ENCODE results near the gene SLC9A1.

The SLC9A1 gene

GRCh38 chr1:27102134-27102706, 52.7 kb downstream of the SLC9A1 start:
- peaks cover 14% of the 10 kb centered on the region for H3K36me3 ChIP-seq (ENCODE audit: insufficient read depth, low read length)
- no peak overlapping the region for H3K4me3 ChIP-seq (ENCODE audit: low read depth in 1 of 2, low read length in 2 of 2)
- no peak overlapping the region for H3K9ac ChIP-seq (ENCODE audit: low read length)
- H3K27ac ChIP-seq (ENCODE audit: low read depth, low read length): no peak overlapping the region
- no peaks in the 10 kb centered on the region for H3K27me3 ChIP-seq (ENCODE audit: control insufficient read depth in 1 of 2, insufficient read depth in 2 of 2, low read length in 2 of 2)
- H3K4me1 ChIP-seq (ENCODE audit: insufficient read depth, low read length): peaks cover 18% of the 10 kb centered on the region
- no peaks in the 10 kb centered on the region for H3K9me3 ChIP-seq (ENCODE audit: low read length)

- H3K4me1 ChIP-seq (ENCODE audit: insufficient read depth, low read length): peaks cover 20% of the 10 kb centered on the region
Observed at GRCh38 chr1:27101696-27102095, 53.2 kb downstream of the SLC9A1 start.

GRCh38 chr1:27101054-27101491, 53.9 kb downstream of the SLC9A1 start:
- H3K36me3 ChIP-seq (ENCODE audit: insufficient read depth, low read length): peaks cover 14% of the 10 kb centered on the region
- no peak overlapping the region for H3K27ac ChIP-seq (ENCODE audit: low read depth, low read length)
- H3K9me3 ChIP-seq (ENCODE audit: low read length): no peaks in the 10 kb centered on the region
- H3K27me3 ChIP-seq (ENCODE audit: control insufficient read depth in 1 of 2, insufficient read depth in 2 of 2, low read length in 2 of 2): no peaks in the 10 kb centered on the region
- peaks cover 20% of the 10 kb centered on the region for H3K4me1 ChIP-seq (ENCODE audit: insufficient read depth, low read length)
- H3K4me3 ChIP-seq (ENCODE audit: low read depth in 1 of 2, low read length in 2 of 2): no peak overlapping the region
- H3K9ac ChIP-seq (ENCODE audit: low read length): no peak overlapping the region

More at GRCh38 chr1:27101696-27102095, 53.2 kb downstream of the SLC9A1 start:
- Histone ChIP-seq H3K4me3 (ENCODE audit: low read depth in 1 of 2, low read length in 2 of 2) (no peak overlapping the region), H3K27me3 (ENCODE audit: control insufficient read depth in 1 of 2, insufficient read depth in 2 of 2, low read length in 2 of 2) (no peaks in the 10 kb centered on the region), H3K27ac (ENCODE audit: low read depth, low read length) (no peak overlapping the region), H3K36me3 (ENCODE audit: insufficient read depth, low read length) (peaks cover 14% of the 10 kb centered on the region), H3K9ac (ENCODE audit: low read length) (no peak overlapping the region), H3K9me3 (ENCODE audit: low read length) (no peaks in the 10 kb centered on the region)

- Histone ChIP-seq H3K27ac (ENCODE audit: low read depth, low read length) (no peak overlapping the region), H3K27me3 (ENCODE audit: control insufficient read depth in 1 of 2, insufficient read depth in 2 of 2, low read length in 2 of 2) (no peaks in the 10 kb centered on the region), H3K9me3 (ENCODE audit: low read length) (no peaks in the 10 kb centered on the region), H3K9ac (ENCODE audit: low read length) (no peak overlapping the region), H3K36me3 (ENCODE audit: insufficient read depth, low read length) (peaks cover 10% of the 10 kb centered on the region), H3K4me3 (ENCODE audit: low read depth in 1 of 2, low read length in 2 of 2) (no peak overlapping the region), H3K4me1 (ENCODE audit: insufficient read depth, low read length) (peaks cover 20% of the 10 kb centered on the region)
Observed at GRCh38 chr1:27100335-27101053, 54.4 kb downstream of the SLC9A1 start.

- Histone ChIP-seq H3K4me1 (ENCODE audit: insufficient read depth, low read length) (peaks cover 20% of the 10 kb centered on the region), H3K9me3 (ENCODE audit: low read length) (no peaks in the 10 kb centered on the region), H3K27ac (ENCODE audit: low read depth, low read length) (peak overlapping the region; percentile 47), H3K36me3 (ENCODE audit: insufficient read depth, low read length) (peaks cover 9% of the 10 kb centered on the region), H3K4me3 (ENCODE audit: low read depth in 1 of 2, low read length in 2 of 2) (no peak overlapping the region), H3K27me3 (ENCODE audit: control insufficient read depth in 1 of 2, insufficient read depth in 2 of 2, low read length in 2 of 2) (no peaks in the 10 kb centered on the region), H3K9ac (ENCODE audit: low read length) (no peak overlapping the region)
Observed at GRCh38 chr1:27099587-27100334, 55.2 kb downstream of the SLC9A1 start.

- Histone ChIP-seq H3K9me3 (ENCODE audit: low read length) (no peaks in the 10 kb centered on the region), H3K9ac (ENCODE audit: low read length) (no peak overlapping the region), H3K27ac (ENCODE audit: low read depth, low read length) (peak overlapping the region; percentile 47), H3K4me1 (ENCODE audit: insufficient read depth, low read length) (peaks cover 20% of the 10 kb centered on the region), H3K4me3 (ENCODE audit: low read depth in 1 of 2, low read length in 2 of 2) (no peak overlapping the region), H3K27me3 (ENCODE audit: control insufficient read depth in 1 of 2, insufficient read depth in 2 of 2, low read length in 2 of 2) (no peaks in the 10 kb centered on the region), H3K36me3 (ENCODE audit: insufficient read depth, low read length) (peaks cover 9% of the 10 kb centered on the region)
Observed at GRCh38 chr1:27099135-27099586, 55.8 kb downstream of the SLC9A1 start.

GRCh38 chr1:27098431-27099134, 56.3 kb downstream of the SLC9A1 start:
- H3K4me3 ChIP-seq (ENCODE audit: low read depth in 1 of 2, low read length in 2 of 2): no peak overlapping the region
- peaks cover 20% of the 10 kb centered on the region for H3K4me1 ChIP-seq (ENCODE audit: insufficient read depth, low read length)
- peaks cover 7% of the 10 kb centered on the region for H3K36me3 ChIP-seq (ENCODE audit: insufficient read depth, low read length)
- peak overlapping the region; percentile 35 for H3K27ac ChIP-seq (ENCODE audit: low read depth, low read length)
- H3K9ac ChIP-seq (ENCODE audit: low read length): no peak overlapping the region
- H3K9me3 ChIP-seq (ENCODE audit: low read length): no peaks in the 10 kb centered on the region
- H3K27me3 ChIP-seq (ENCODE audit: control insufficient read depth in 1 of 2, insufficient read depth in 2 of 2, low read length in 2 of 2): no peaks in the 10 kb centered on the region

- no peak overlapping the region for H3K27ac ChIP-seq (ENCODE audit: low read depth, low read length)
- H3K9ac ChIP-seq (ENCODE audit: low read length): no peak overlapping the region
- H3K27me3 ChIP-seq (ENCODE audit: control insufficient read depth in 1 of 2, insufficient read depth in 2 of 2, low read length in 2 of 2): no peaks in the 10 kb centered on the region
- no peaks in the 10 kb centered on the region for H3K9me3 ChIP-seq (ENCODE audit: low read length)
- H3K4me1 ChIP-seq (ENCODE audit: insufficient read depth, low read length): peaks cover 20% of the 10 kb centered on the region
- H3K36me3 ChIP-seq (ENCODE audit: insufficient read depth, low read length): no peaks in the 10 kb centered on the region
- H3K4me3 ChIP-seq (ENCODE audit: low read depth in 1 of 2, low read length in 2 of 2): no peak overlapping the region
Observed at GRCh38 chr1:27097484-27097917, 57.4 kb downstream of the SLC9A1 start.

- Histone ChIP-seq H3K9me3 (ENCODE audit: low read length) (no peaks in the 10 kb centered on the region), H3K27ac (ENCODE audit: low read depth, low read length) (no peak overlapping the region), H3K4me3 (ENCODE audit: low read depth in 1 of 2, low read length in 2 of 2) (no peak overlapping the region), H3K4me1 (ENCODE audit: insufficient read depth, low read length) (peaks cover 23% of the 10 kb centered on the region), H3K36me3 (ENCODE audit: insufficient read depth, low read length) (no peaks in the 10 kb centered on the region), H3K27me3 (ENCODE audit: control insufficient read depth in 1 of 2, insufficient read depth in 2 of 2, low read length in 2 of 2) (no peaks in the 10 kb centered on the region), H3K9ac (ENCODE audit: low read length) (no peak overlapping the region)
Observed at GRCh38 chr1:27095576-27095975, 59.3 kb downstream of the SLC9A1 start.

- Histone ChIP-seq H3K4me1 (ENCODE audit: insufficient read depth, low read length) (peaks cover 7% of the 10 kb centered on the region), H3K27me3 (ENCODE audit: control insufficient read depth in 1 of 2, insufficient read depth in 2 of 2, low read length in 2 of 2) (no peaks in the 10 kb centered on the region), H3K9ac (ENCODE audit: low read length) (no peak overlapping the region), H3K4me3 (ENCODE audit: low read depth in 1 of 2, low read length in 2 of 2) (no peak overlapping the region), H3K36me3 (ENCODE audit: insufficient read depth, low read length) (no peaks in the 10 kb centered on the region), H3K27ac (ENCODE audit: low read depth, low read length) (no peak overlapping the region), H3K9me3 (ENCODE audit: low read length) (no peaks in the 10 kb centered on the region)
Observed at GRCh38 chr1:27092888-27093287, 62.0 kb downstream of the SLC9A1 start.

- Histone ChIP-seq H3K9me3 (ENCODE audit: low read length) (no peaks in the 10 kb centered on the region), H3K27ac (ENCODE audit: low read depth, low read length) (no peak overlapping the region), H3K9ac (ENCODE audit: low read length) (no peak overlapping the region), H3K4me1 (ENCODE audit: insufficient read depth, low read length) (peaks cover 4% of the 10 kb centered on the region), H3K27me3 (ENCODE audit: control insufficient read depth in 1 of 2, insufficient read depth in 2 of 2, low read length in 2 of 2) (no peaks in the 10 kb centered on the region), H3K4me3 (ENCODE audit: low read depth in 1 of 2, low read length in 2 of 2) (no peak overlapping the region), H3K36me3 (ENCODE audit: insufficient read depth, low read length) (no peaks in the 10 kb centered on the region)
Observed at GRCh38 chr1:27090911-27091310, 64.0 kb downstream of the SLC9A1 start.

All from muscle layer of colon (tissue), 2 donors.